Testis (tissue), 3 donors: ENCODE results near the gene FMNL3. TPM values are rescaled to one million over a fixed set of nuclear protein-coding genes. Genes with fewer than 3 reads are reported as not detected.
A peak's percentile ranks its signal among the peaks of the same experiment; 100 is the strongest.

ENCODE experiments used
- DNase-seq: peaks from one replicate; pipeline ENCODE4 v3.0.0-alpha.2; 2019
- H3K27ac ChIP-seq, 2 donors: fragments of 200-600 bp; sonication (generic); one replicate each; pipeline ENCODE4 v1.5.1; 2019
- H3K27me3 ChIP-seq: fragments of 200-600 bp; sonication (generic); one replicate; pipeline ENCODE4 v1.5.1; 2019
- H3K36me3 ChIP-seq: fragments of 200-600 bp; sonication (generic); one replicate; pipeline ENCODE4 v1.5.1; 2017; ENCODE audit warnings: low read depth; ENCODE audit errors: missing control alignments
- H3K4me1 ChIP-seq: fragments of 200-600 bp; sonication (generic); one replicate; pipeline ENCODE4 v1.5.1; 2019
- H3K4me3 ChIP-seq, 2 donors: fragments of 200-600 bp; sonication (generic); one replicate each; pipeline ENCODE4 v1.5.1; 2017 to 2019
- H3K9me3 ChIP-seq: fragments of 200-600 bp; sonication (generic); one replicate; pipeline ENCODE4 v1.5.1; 2017
- CTCF ChIP-seq, 3 experiments: fragments of 450-650 bp in 2 of 3; fragments of 200-600 bp in 1 of 3; sonication (generic) in 1 of 3; IDR thresholded peaks; one replicate each; pipeline ENCODE4 v1.5.1; 2016 to 2019; ENCODE audit warnings: antibody characterized with exemption in 3 of 3, mild to moderate bottlenecking in 2 of 3, moderate library complexity in 1 of 3
- POLR2A ChIP-seq: fragments of 450-650 bp; IDR thresholded peaks from one replicate; pipeline ENCODE4 v1.6.1; 2017; ENCODE audit warnings: antibody characterized with exemption, mild to moderate bottlenecking, moderate library complexity
- WGBS, 2 donors: methylation state at CpG; one replicate each; pipeline ENCODE4 v1.1.5; 2018; 5-methylcytosine and 5-hydroxymethylcytosine counted together
- intact Hi-C: fragments of 100-400 bp; cut with DNase I; formaldehyde crosslinking; loops from one replicate; pipeline ENCODE4 v1.15.1; 2023; ENCODE audit warnings: low total_unique reads
- polyA plus RNA-seq: library from polyadenylated mRNA; stranded (reverse); fragments of 350-450 nt; fragmentation: Illumina TruSeq; extraction: RNeasy Lipid Tissue Mini Kit (QIAGEN cat#74804); gene quantifications from one replicate; pipeline ENCODE4 v1.2.3, GENCODE V29; 2014; ENCODE audit warnings: low read depth, low replicate concordance; ENCODE audit not compliant: insufficient read depth
- total RNA-seq, 2 donors: library from RNA; depleted of rRNA; stranded (reverse); fragments of >200 nt; gene quantifications; one replicate each; pipeline ENCODE4 v1.2.3, GENCODE V29; 2016

Gene FMNL3
- total and polyA plus RNA-seq, 3 donors from 2014 or later = 26.0 to 73.5 (median 40.5) TPM

- H3K27ac ChIP-seq = peak overlapping the region; percentile 7 to 96
- H3K4me3 ChIP-seq = no peak overlapping the region
- no peak for TF ChIP-seq CTCF (IDR thresholded peaks at IDR 0.05)
- TF ChIP-seq POLR2A = no peak
- H3K4me1 ChIP-seq = peaks cover 50% of the 10 kb centered on the region
- H3K9me3 ChIP-seq = no peaks in the 10 kb centered on the region
- no peaks in the 10 kb centered on the region for H3K36me3 ChIP-seq
- intact Hi-C loops = no loop called here
- no peak for DNase-seq
- no peaks in the 10 kb centered on the region for H3K27me3 ChIP-seq
- WGBS, 2 donors = 85 to 97% methylated on average over 4 of the region's 4 CpGs
Observed at GRCh38 chr12:49669796-49670195, 37.4 kb downstream of the FMNL3 start.

- no peak for TF ChIP-seq POLR2A
- no peak for TF ChIP-seq CTCF (IDR thresholded peaks at IDR 0.05)
- intact Hi-C loops = no loop called here
- H3K27ac ChIP-seq = no peak overlapping the region
- DNase-seq = no peak
- H3K27me3 ChIP-seq = no peaks in the 10 kb centered on the region
- WGBS, 2 donors = 89 to 91% methylated on average over 2 of the region's 2 CpGs
- peaks cover 48% of the 10 kb centered on the region for H3K4me1 ChIP-seq
- H3K4me3 ChIP-seq = no peak overlapping the region
- no peaks in the 10 kb centered on the region for H3K9me3 ChIP-seq
- no peaks in the 10 kb centered on the region for H3K36me3 ChIP-seq
Observed at GRCh38 chr12:49667325-49668090, 39.7 kb downstream of the FMNL3 start.

GRCh38 chr12:49666176-49666575 is 41.0 kb downstream of the FMNL3 start:
- peaks cover 48% of the 10 kb centered on the region for H3K4me1 ChIP-seq
- H3K27ac ChIP-seq = no peak overlapping the region
- H3K4me3 ChIP-seq = no peak overlapping the region
- intact Hi-C loops = no loop called here
- H3K9me3 ChIP-seq = no peaks in the 10 kb centered on the region
- H3K36me3 ChIP-seq = no peaks in the 10 kb centered on the region
- TF ChIP-seq CTCF (IDR thresholded peaks at IDR 0.05) (no peak), POLR2A (no peak)
- no peak for DNase-seq
- WGBS, 2 donors = 94 to 95% methylated on average over 4 of the region's 4 CpGs
- H3K27me3 ChIP-seq = no peaks in the 10 kb centered on the region

- Histone ChIP-seq H3K27me3 (no peaks in the 10 kb centered on the region), H3K4me3 (no peak overlapping the region), H3K27ac (no peak overlapping the region), H3K36me3 (no peaks in the 10 kb centered on the region), H3K4me1 (peaks cover 47% of the 10 kb centered on the region), H3K9me3 (no peaks in the 10 kb centered on the region)
- intact Hi-C loops = no loop called here
- TF ChIP-seq CTCF (IDR thresholded peaks at IDR 0.05) (no peak), POLR2A (no peak)
- 68% methylated on average over 2 of the region's 2 CpGs; no CpG with 5 or more reads in 1 of the 2 donors for WGBS, 2 donors
- DNase-seq = no peak
Observed at GRCh38 chr12:49665384-49665783, 41.8 kb downstream of the FMNL3 start.
